Thymus (tissue), 14 donors: ENCODE measurements around the gene ASB18. TPM values are rescaled to one million over a fixed set of nuclear protein-coding genes. Genes with fewer than 3 reads are reported as not detected.

Experiments
- DNase-seq, 9 donors: peaks; one replicate each; pipeline ENCODE4 v3.0.0-alpha.2; 2013; ENCODE audit warnings: low spot score in 9 of 9, low read depth in 6 of 9, missing footprints in 1 of 9
- H3K27ac ChIP-seq, 2 donors: one replicate each; pipeline ENCODE4 v1.5.1; 2013; ENCODE audit warnings: control low read depth in 1 of 2, low read depth in 1 of 2, low read length in 1 of 2, mild to moderate bottlenecking in 1 of 2, moderate library complexity in 1 of 2
- H3K27me3 ChIP-seq, 2 donors: one replicate each; pipeline ENCODE4 v1.5.1; 2013; ENCODE audit warnings: low read length in 1 of 2; ENCODE audit not compliant: control insufficient read depth in 2 of 2, insufficient read depth in 1 of 2
- H3K36me3 ChIP-seq, 2 donors: one replicate each; pipeline ENCODE4 v1.5.1; 2013; ENCODE audit warnings: low read length in 1 of 2, mild to moderate bottlenecking in 1 of 2, moderate library complexity in 1 of 2; ENCODE audit not compliant: control insufficient read depth in 2 of 2, insufficient read depth in 2 of 2
- H3K4me1 ChIP-seq, 2 donors: one replicate each; pipeline ENCODE4 v1.5.1; 2013; ENCODE audit warnings: low read length in 2 of 2; ENCODE audit not compliant: control insufficient read depth in 2 of 2, insufficient read depth in 2 of 2
- H3K4me3 ChIP-seq, 2 donors: one replicate each; pipeline ENCODE4 v1.5.1; 2013; ENCODE audit warnings: low read length in 2 of 2, control low read depth in 1 of 2, mild to moderate bottlenecking in 1 of 2
- H3K9me3 ChIP-seq, 2 donors: one replicate each; pipeline ENCODE4 v1.5.1; 2013; ENCODE audit warnings: low read length in 1 of 2, mild to moderate bottlenecking in 1 of 2; ENCODE audit not compliant: control insufficient read depth in 2 of 2, insufficient read depth in 1 of 2
- WGBS: extraction: QIAGEN DNeasy Blood & Tissue Kit; methylation state at CpG from one replicate; pipeline ENCODE4 v1.1.7; 2013; 5-methylcytosine and 5-hydroxymethylcytosine counted together
- long read RNA-seq, 10 donors: transcript quantifications; one replicate each; lab custom pipeline, GENCODE V29; 2026
- polyA plus RNA-seq: library from polyadenylated mRNA; stranded (reverse); fragments of 200-250 nt; gene quantifications from one replicate; pipeline ENCODE4 v1.2.3, GENCODE V29; 2013
- total RNA-seq: library from RNA; stranded (reverse); fragments of 120-200 nt; gene quantifications from one replicate; pipeline ENCODE4 v1.2.4, GENCODE V29; 2013
- donor health status: healthy.

The ASB18 gene
- not detected for total RNA-seq
- under 0.01 TPM for polyA plus RNA-seq
- long read RNA-seq, donor 1, result 0 reads
- long read RNA-seq, donor 2, result 0 reads
- long read RNA-seq, donor 3, result 0 reads
- long read RNA-seq, donor 4, result 0 reads
- long read RNA-seq, donor 5, result 0 reads
- long read RNA-seq, donor 6, result 0 reads
- long read RNA-seq, donor 7, result 0 reads
- long read RNA-seq, donor 8, result 0 reads
- long read RNA-seq, donor 9, result 0 reads
- long read RNA-seq, donor 10, result 0 reads

DNA sequence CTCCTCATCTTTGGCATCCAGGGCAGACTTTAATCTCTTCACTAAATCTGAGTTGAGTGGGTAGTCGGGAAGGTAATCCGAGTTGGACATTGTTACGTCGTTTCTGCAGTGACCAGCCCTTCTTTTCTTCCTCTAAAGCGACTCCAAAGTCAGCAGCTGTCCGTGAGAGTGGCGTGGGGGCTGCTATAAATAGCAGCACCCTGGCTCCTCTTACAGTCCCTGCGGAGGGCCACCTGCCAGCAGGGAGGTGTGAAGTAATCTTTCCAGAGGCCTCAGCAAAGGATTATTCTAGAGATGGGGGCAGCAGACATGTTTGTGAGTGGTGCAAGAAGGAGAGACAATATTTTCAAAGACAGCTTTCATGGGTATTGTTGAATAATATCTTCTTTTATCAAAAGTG, at the start of gene ASB18:
Gene ASB18, minus strand, starts transcription at position 151 of the 400 bp plus-strand sequence. Its CDS starts 61 bp downstream, at position 90.
- Histone ChIP-seq H3K4me3 (no peak within 1 kb of the TSS), H3K9me3 (peaks cover 0 to 4% of the 10 kb centered on the region in 2 donors), H3K36me3 (no peaks in the 10 kb centered on the region), H3K4me1 (no peaks in the 10 kb centered on the region), H3K27ac (no peak within 1 kb of the TSS), H3K27me3 (no peaks in the 10 kb centered on the region)
- WGBS, result 68% methylated on average over 8 of the region's 8 CpGs
- no peak for DNase-seq

- WGBS, result 90% methylated on average over 3 of the region's 3 CpGs
Measured at GRCh38 chr2:236311286-236311685, 47.1 kb upstream of the ASB18 start.

DNA sequence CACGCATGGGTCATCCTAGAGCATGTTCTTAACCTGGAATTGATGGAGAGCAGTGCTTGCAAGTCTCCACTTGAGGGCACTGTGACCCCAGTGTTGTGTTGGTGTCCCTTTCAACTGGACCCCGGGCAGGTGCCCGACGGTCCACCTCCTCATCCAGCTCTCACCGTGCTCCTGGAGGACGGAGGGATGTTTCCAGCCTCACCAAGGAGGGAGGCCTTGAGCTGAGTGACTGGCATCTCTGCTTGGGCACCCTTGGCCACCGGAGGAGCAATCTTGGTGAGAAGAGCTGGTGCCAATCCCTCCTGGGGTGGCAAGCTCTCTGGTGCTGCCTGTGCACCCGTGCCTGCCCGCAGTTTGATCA, 45.4 kb upstream of the ASB18 start:
- 52% methylated on average over 9 of the region's 9 CpGs for WGBS
- no peak overlapping the region for H3K4me3 ChIP-seq
- no peak for DNase-seq
- no peaks in the 10 kb centered on the region for H3K27me3 ChIP-seq
- H3K9me3 ChIP-seq, result no peaks in the 10 kb centered on the region
- H3K36me3 ChIP-seq, result no peaks in the 10 kb centered on the region
- H3K4me1 ChIP-seq, result no peaks in the 10 kb centered on the region
- no peak overlapping the region for H3K27ac ChIP-seq

More at GRCh38 chr2:236311286-236311685, 47.1 kb upstream of the ASB18 start:
- DNase-seq, result no peak
- H3K4me3 ChIP-seq, result no peak overlapping the region
- no peak overlapping the region for H3K27ac ChIP-seq
- H3K4me1 ChIP-seq, result no peaks in the 10 kb centered on the region
- H3K36me3 ChIP-seq, result no peaks in the 10 kb centered on the region
- H3K9me3 ChIP-seq, result no peaks in the 10 kb centered on the region
- no peaks in the 10 kb centered on the region for H3K27me3 ChIP-seq

GRCh38 chr2:236308855-236309668, 44.9 kb upstream of the ASB18 start:
- 70% methylated on average over 19 of the region's 19 CpGs for WGBS
- Histone ChIP-seq H3K36me3 (no peaks in the 10 kb centered on the region), H3K4me3 (no peak overlapping the region), H3K27ac (no peak overlapping the region), H3K27me3 (no peaks in the 10 kb centered on the region), H3K9me3 (no peaks in the 10 kb centered on the region), H3K4me1 (no peaks in the 10 kb centered on the region)
- DNase-seq, result no peak

DNA sequence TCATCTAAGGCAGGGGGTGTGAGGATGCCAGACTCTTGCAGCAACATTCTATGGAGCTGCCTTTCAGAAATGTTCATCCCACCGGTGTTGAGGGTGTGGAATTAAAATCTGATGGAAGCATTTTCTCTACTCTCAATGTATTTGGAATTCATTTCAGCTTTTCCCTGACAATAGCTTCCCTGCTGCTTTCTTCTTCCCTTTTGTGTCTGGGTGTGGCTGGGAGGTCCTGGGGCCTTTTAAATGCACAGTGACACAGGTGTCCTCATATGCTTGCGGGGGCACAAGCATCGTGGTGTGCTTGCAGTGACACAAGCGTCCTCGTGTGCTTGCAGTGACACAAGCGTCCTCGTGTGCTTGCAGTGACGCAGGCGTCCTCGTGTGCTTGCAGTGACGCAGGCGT, 43.4 kb upstream of the ASB18 start:
- DNase-seq, result no peak
- Histone ChIP-seq H3K27me3 (no peaks in the 10 kb centered on the region), H3K4me1 (no peaks in the 10 kb centered on the region), H3K36me3 (no peaks in the 10 kb centered on the region), H3K4me3 (no peak overlapping the region), H3K27ac (no peak overlapping the region), H3K9me3 (no peaks in the 10 kb centered on the region)
- 91% methylated on average over 12 of the region's 12 CpGs for whole genome bisulfite sequencing

DNA sequence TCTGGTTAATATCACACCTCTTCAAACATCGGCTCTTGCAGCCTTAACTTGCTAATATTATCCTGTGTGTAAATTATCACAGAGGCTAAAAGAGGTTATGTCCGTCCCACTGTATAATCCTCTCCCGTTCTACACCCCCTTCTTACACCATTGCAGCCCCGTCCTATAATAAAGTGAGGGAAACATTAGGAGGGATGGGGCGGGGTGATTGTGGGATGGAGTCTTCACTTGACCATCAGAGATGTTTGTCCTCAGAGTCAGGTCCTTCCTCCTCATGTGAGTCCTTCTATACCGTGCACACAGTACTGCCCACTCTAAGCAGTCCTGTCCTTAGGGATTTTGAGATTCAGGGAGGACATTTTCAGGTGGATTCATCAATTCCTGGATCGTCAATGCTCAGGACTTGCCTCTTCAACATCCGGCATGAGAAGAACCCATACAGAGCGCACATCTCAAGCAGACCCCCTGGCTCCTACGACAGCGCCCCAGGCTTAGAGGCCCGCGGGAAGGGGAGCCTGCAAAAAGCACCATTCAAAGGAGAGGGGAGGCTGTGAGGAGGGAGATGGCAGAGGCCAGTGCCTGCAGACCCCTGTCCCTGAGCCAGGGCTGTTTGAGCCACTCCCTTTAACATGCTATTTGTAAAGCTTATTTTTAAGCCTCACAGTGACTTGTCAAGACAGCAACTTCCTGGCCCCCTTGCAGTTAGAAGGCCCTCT, 42.8 kb upstream of the ASB18 start:
- 90% methylated on average over 13 of the region's 13 CpGs for WGBS

GRCh38 chr2:236305964-236306605, 41.9 kb upstream of the ASB18 start:
- DNase-seq, result no peak
- WGBS, result 91% methylated on average over 6 of the region's 6 CpGs
- H3K4me1 ChIP-seq, result no peaks in the 10 kb centered on the region
- no peak overlapping the region for H3K4me3 ChIP-seq
- H3K36me3 ChIP-seq, result no peaks in the 10 kb centered on the region
- H3K9me3 ChIP-seq, result no peaks in the 10 kb centered on the region
- no peak overlapping the region for H3K27ac ChIP-seq
- no peaks in the 10 kb centered on the region for H3K27me3 ChIP-seq

More for the DNA sequence above, 42.8 kb upstream of the ASB18 start:
- H3K27ac ChIP-seq, result no peak overlapping the region
- H3K36me3 ChIP-seq, result no peaks in the 10 kb centered on the region
- no peak for DNase-seq
- H3K27me3 ChIP-seq, result no peaks in the 10 kb centered on the region
- H3K4me3 ChIP-seq, result no peak overlapping the region
- no peaks in the 10 kb centered on the region for H3K9me3 ChIP-seq
- H3K4me1 ChIP-seq, result no peaks in the 10 kb centered on the region

- Histone ChIP-seq H3K27me3 (no peaks in the 10 kb centered on the region), H3K36me3 (no peaks in the 10 kb centered on the region), H3K9me3 (no peaks in the 10 kb centered on the region), H3K4me3 (no peak overlapping the region), H3K4me1 (no peaks in the 10 kb centered on the region), H3K27ac (no peak overlapping the region)
- 92% methylated on average over 10 of the region's 10 CpGs for WGBS
- no peak for DNase-seq
Measured at GRCh38 chr2:236305531-236305930, 41.3 kb upstream of the ASB18 start.

GRCh38 chr2:236303935-236304334, 39.7 kb upstream of the ASB18 start:
- 95% methylated on average over 2 of the region's 2 CpGs for WGBS
- H3K27ac ChIP-seq, result no peak overlapping the region
- H3K4me3 ChIP-seq, result no peak overlapping the region

More at GRCh38 chr2:236303935-236304334, 39.7 kb upstream of the ASB18 start:
- H3K36me3 ChIP-seq, result no peaks in the 10 kb centered on the region
- no peaks in the 10 kb centered on the region for H3K4me1 ChIP-seq
- no peak for DNase-seq
- H3K9me3 ChIP-seq, result no peaks in the 10 kb centered on the region
- no peaks in the 10 kb centered on the region for H3K27me3 ChIP-seq
